MCF 10A (cell line): ENCODE measurements around the gene MUC12. TPM values are rescaled to one million over a fixed set of nuclear protein-coding genes. Genes with fewer than 3 reads are reported as not detected.
"Not testable (repeated sequence)": the region's sequence is repeated elsewhere in the genome, so short reads cannot be mapped to it uniquely, and the experiment has no call there.

ENCODE experiments used
- BruUV-seq: library from RNA; stranded (reverse); fragments of 400-500 nt; replicated peaks from 2 replicates; lab custom pipeline; 2021; lab: Mats Ljungman, UMichigan
- CTCF ChIA-PET: fragments of 300-600 bp; sonication (Branson Sonifier 250); formaldehyde crosslinking; extraction: SDS; loops from one replicate; lab custom pipeline; 2021; ENCODE audit warnings: antibody characterized with exemption, inconsistent platforms; lab: Yijun Ruan, JAX
- POLR2A ChIA-PET: fragments of 300-600, 350-650 bp; sonication (Branson Sonifier 250); formaldehyde crosslinking; extraction: SDS; loops from one replicate; lab custom pipeline; 2020; ENCODE audit warnings: antibody characterized with exemption, inconsistent platforms; lab: Yijun Ruan, JAX
- DNase-seq: peaks from one replicate; pipeline ENCODE4 v3.0.0-alpha.2; 2018; ENCODE audit not compliant: unreplicated experiment
- H3K27ac Mint-ChIP-seq: one replicate; pipeline ENCODE4 v1.8.0; 2022; ENCODE audit warnings: mild to moderate bottlenecking, low read depth, mixed read lengths; ENCODE audit not compliant: unreplicated experiment
- H3K27me3 Mint-ChIP-seq: one replicate; pipeline ENCODE4 v1.8.0; 2022; ENCODE audit warnings: mixed read lengths; ENCODE audit not compliant: insufficient read depth, unreplicated experiment
- H3K36me3 Mint-ChIP-seq: one replicate; pipeline ENCODE4 v1.8.0; 2022; ENCODE audit warnings: mild to moderate bottlenecking, moderate library complexity, mixed read lengths; ENCODE audit not compliant: insufficient read depth, unreplicated experiment
- H3K4me1 Mint-ChIP-seq: one replicate; pipeline ENCODE4 v1.8.0; 2022; ENCODE audit warnings: mixed read lengths; ENCODE audit not compliant: insufficient read depth, unreplicated experiment
- H3K4me3 Mint-ChIP-seq: one replicate; pipeline ENCODE4 v1.8.0; 2022; ENCODE audit warnings: mild to moderate bottlenecking, moderate library complexity, mixed read lengths; ENCODE audit not compliant: unreplicated experiment
- H3K9me3 Mint-ChIP-seq: one replicate; pipeline ENCODE4 v1.8.0; 2022; ENCODE audit warnings: mixed read lengths; ENCODE audit not compliant: unreplicated experiment
- intact Hi-C: fragments of 100-400 bp; cut with micrococcal nuclease; formaldehyde crosslinking; loops from 2 replicates; pipeline ENCODE4 v1.14.1; 2022
- total RNA-seq: library from RNA; stranded (reverse); gene quantifications from 2 replicates; pipeline ENCODE4 v1.2.3, GENCODE V29; 2022
- TF ChIP-seq, protein P1 (sequence below): fragments of 200-600 bp; IDR thresholded peaks from one replicate; pipeline ENCODE4 v1.8.0; 2022; ENCODE audit warnings: antibody characterized with exemption, mild to moderate bottlenecking; ENCODE audit not compliant: unreplicated experiment

Gene MUC12
- total RNA-seq, 1 experiment from 2014 or later = not detected

DNA sequence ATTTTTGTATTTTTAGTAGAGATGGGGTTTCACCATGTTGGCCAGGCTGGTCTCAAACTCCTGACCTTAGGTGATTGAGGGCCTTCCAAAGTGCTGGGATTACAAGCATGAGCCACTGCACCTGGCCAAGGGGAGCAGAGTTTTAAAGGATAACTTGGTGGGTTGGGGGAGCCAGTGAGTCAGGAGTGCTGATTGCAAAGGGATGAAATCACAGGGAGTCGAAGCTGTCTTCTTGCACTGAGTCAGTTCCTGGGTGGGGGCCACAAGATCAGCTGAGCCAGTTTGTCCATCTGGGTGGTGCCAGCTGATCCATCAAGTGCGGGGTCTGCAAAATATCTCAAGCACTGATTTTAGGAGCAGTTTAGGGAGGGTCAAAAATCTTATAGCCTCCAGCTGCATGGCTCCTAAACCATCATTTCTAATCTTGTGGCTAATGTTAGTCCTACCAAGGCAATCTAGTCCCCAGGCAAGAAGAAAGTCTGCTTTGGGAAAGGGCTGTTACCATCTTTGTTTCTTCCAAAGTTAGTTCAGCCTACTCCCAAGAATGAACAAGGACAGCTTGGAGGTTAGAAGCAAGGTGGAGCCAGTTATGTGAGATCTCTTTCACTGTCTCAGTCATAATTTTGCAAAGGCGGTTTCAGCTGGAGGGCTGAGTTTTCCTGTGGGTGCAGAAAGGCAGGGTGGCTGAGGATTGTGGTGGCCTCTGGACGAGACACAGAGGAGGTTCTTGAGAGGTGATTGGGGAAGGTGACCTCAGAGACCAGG, 15.8 kb downstream of the MUC12 start:
- BruUV-seq, H3K4me1 Mint-ChIP-seq, DNase-seq, H3K9me3 Mint-ChIP-seq, H3K27ac Mint-ChIP-seq, H3K27me3 Mint-ChIP-seq, H3K4me3 Mint-ChIP-seq, POLR2A ChIA-PET, H3K36me3 Mint-ChIP-seq, intact Hi-C loops: not testable (repeated sequence)
- CTCF ChIA-PET = interaction anchor here (0.7 kb wide), 1 partner anchor 30 kb away, joined by 3 read pairs; no protein-coding TSS in a partner anchor

DNA sequence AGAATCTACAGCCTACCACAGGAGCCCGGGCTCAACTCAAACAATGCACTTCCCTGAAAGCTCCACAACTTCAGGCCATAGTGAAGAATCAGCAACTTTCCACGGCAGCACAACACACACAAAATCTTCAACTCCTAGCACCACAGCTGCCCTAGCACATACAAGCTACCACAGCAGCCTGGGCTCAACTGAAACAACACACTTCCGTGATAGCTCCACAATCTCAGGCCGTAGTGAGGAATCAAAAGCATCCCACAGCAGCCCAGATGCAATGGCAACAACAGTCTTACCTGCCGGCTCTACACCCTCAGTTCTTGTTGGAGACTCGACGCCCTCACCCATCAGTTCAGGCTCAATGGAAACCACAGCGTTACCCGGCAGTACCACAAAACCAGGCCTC, 22.3 kb downstream of the MUC12 start:
- H3K27me3 Mint-ChIP-seq = no peaks in the 10 kb centered on the region
- ChIA-PET POLR2A (no interaction called here), CTCF (interaction anchor here (0.7 kb wide), 2 partner anchors 29 to 428 kb away, joined by 3 read pairs; no protein-coding TSS in a partner anchor)
- no peak for DNase-seq
- BruUV-seq = no TSS peak
- no peak overlapping the region for H3K27ac Mint-ChIP-seq
- no peaks in the 10 kb centered on the region for H3K36me3 Mint-ChIP-seq
- intact Hi-C loops = no loop called here
- no peaks in the 10 kb centered on the region for H3K9me3 Mint-ChIP-seq
- no peaks in the 10 kb centered on the region for H3K4me1 Mint-ChIP-seq
- TF ChIP-seq, protein P1, sequence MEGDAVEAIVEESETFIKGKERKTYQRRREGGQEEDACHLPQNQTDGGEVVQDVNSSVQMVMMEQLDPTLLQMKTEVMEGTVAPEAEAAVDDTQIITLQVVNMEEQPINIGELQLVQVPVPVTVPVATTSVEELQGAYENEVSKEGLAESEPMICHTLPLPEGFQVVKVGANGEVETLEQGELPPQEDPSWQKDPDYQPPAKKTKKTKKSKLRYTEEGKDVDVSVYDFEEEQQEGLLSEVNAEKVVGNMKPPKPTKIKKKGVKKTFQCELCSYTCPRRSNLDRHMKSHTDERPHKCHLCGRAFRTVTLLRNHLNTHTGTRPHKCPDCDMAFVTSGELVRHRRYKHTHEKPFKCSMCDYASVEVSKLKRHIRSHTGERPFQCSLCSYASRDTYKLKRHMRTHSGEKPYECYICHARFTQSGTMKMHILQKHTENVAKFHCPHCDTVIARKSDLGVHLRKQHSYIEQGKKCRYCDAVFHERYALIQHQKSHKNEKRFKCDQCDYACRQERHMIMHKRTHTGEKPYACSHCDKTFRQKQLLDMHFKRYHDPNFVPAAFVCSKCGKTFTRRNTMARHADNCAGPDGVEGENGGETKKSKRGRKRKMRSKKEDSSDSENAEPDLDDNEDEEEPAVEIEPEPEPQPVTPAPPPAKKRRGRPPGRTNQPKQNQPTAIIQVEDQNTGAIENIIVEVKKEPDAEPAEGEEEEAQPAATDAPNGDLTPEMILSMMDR = no peak
- no peak overlapping the region for H3K4me3 Mint-ChIP-seq

DNA sequence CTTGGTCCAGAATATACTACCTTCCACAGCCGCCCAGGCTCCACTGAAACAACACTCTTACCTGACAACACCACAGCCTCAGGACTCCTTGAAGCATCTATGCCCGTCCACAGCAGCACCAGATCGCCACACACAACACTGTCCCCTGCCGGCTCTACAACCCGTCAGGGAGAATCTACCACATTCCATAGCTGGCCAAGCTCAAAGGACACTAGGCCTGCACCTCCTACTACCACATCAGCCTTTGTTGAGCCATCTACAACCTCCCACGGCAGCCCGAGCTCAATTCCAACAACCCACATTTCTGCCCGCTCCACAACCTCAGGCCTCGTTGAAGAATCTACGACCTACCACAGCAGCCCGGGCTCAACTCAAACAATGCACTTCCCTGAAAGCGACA, 22.9 kb downstream of the MUC12 start:
- H3K27ac Mint-ChIP-seq, H3K9me3 Mint-ChIP-seq, H3K4me1 Mint-ChIP-seq, H3K27me3 Mint-ChIP-seq, BruUV-seq, DNase-seq, POLR2A ChIA-PET, intact Hi-C loops, H3K36me3 Mint-ChIP-seq, H3K4me3 Mint-ChIP-seq: not testable (repeated sequence)
- CTCF ChIA-PET = interaction anchor here (0.7 kb wide), 2 partner anchors 29 to 428 kb away, joined by 3 read pairs; no protein-coding TSS in a partner anchor

DNA sequence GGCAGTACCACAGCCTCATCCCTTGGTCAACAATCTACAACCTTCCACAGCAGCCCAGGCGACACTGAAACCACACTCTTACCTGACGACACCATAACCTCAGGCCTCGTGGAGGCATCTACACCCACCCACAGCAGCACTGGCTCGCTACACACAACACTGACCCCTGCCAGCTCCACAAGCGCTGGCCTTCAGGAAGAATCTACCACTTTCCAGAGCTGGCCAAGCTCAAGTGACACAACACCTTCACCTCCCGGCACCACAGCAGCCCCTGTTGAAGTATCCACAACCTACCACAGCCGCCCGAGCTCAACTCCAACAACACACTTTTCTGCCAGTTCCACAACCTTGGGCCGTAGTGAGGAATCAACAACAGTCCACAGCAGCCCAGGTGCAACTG, 25.3 kb downstream of the MUC12 start:
- DNase-seq, CTCF ChIA-PET, H3K36me3 Mint-ChIP-seq, H3K4me1 Mint-ChIP-seq, BruUV-seq, H3K9me3 Mint-ChIP-seq, H3K4me3 Mint-ChIP-seq, H3K27ac Mint-ChIP-seq, POLR2A ChIA-PET, H3K27me3 Mint-ChIP-seq, intact Hi-C loops: not testable (repeated sequence)

DNA sequence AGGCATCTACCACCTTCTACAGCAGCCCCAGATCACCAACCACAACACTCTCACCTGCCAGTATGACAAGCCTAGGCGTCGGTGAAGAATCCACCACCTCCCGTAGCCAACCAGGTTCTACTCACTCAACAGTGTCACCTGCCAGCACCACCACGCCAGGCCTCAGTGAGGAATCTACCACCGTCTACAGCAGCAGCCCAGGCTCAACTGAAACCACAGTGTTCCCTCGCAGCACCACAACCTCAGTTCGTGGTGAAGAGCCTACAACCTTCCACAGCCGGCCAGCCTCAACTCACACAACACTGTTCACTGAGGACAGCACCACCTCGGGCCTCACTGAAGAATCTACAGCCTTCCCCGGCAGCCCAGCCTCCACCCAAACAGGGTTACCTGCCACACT, 29.2 kb downstream of the MUC12 start:
- H3K36me3 Mint-ChIP-seq, H3K27ac Mint-ChIP-seq, H3K4me3 Mint-ChIP-seq, intact Hi-C loops, H3K27me3 Mint-ChIP-seq, H3K9me3 Mint-ChIP-seq, POLR2A ChIA-PET, H3K4me1 Mint-ChIP-seq, DNase-seq, CTCF ChIA-PET, BruUV-seq: not testable (repeated sequence)

DNA sequence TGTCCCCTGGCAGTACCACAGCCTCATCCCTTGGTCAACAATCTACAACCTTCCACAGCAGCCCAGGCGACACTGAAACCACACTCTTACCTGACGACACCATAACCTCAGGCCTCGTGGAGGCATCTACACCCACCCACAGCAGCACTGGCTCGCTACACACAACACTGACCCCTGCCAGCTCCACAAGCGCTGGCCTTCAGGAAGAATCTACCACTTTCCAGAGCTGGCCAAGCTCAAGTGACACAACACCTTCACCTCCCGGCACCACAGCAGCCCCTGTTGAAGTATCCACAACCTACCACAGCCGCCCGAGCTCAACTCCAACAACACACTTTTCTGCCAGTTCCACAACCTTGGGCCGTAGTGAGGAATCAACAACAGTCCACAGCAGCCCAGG, 30.0 kb downstream of the MUC12 start:
- H3K36me3 Mint-ChIP-seq, H3K9me3 Mint-ChIP-seq, H3K4me3 Mint-ChIP-seq, H3K27me3 Mint-ChIP-seq, BruUV-seq, H3K27ac Mint-ChIP-seq, DNase-seq, H3K4me1 Mint-ChIP-seq, intact Hi-C loops, CTCF ChIA-PET, POLR2A ChIA-PET: not testable (repeated sequence)

DNA sequence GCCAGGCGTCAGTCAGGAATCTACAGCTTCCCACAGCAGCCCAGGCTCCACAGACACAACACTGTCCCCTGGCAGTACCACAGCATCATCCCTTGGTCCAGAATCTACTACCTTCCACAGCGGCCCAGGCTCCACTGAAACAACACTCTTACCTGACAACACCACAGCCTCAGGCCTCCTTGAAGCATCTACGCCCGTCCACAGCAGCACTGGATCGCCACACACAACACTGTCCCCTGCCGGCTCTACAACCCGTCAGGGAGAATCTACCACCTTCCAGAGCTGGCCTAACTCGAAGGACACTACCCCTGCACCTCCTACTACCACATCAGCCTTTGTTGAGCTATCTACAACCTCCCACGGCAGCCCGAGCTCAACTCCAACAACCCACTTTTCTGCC, 30.7 kb downstream of the MUC12 start:
- CTCF ChIA-PET, H3K27me3 Mint-ChIP-seq, POLR2A ChIA-PET, H3K4me3 Mint-ChIP-seq, intact Hi-C loops, BruUV-seq, H3K4me1 Mint-ChIP-seq, DNase-seq, H3K36me3 Mint-ChIP-seq, H3K27ac Mint-ChIP-seq, H3K9me3 Mint-ChIP-seq: not testable (repeated sequence)

DNA sequence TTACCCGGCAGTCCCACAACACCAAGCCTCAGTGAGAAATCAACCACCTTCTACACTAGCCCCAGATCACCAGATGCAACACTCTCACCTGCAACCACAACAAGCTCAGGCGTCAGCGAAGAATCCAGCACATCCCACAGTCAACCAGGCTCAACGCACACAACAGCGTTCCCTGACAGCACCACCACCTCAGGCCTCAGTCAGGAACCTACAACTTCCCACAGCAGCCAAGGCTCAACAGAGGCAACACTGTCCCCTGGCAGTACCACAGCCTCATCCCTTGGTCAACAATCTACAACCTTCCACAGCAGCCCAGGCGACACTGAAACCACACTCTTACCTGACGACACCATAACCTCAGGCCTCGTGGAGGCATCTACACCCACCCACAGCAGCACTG, 33.0 kb downstream of the MUC12 start:
- BruUV-seq, H3K9me3 Mint-ChIP-seq, H3K27ac Mint-ChIP-seq, H3K4me1 Mint-ChIP-seq, CTCF ChIA-PET, DNase-seq, H3K27me3 Mint-ChIP-seq, POLR2A ChIA-PET, intact Hi-C loops, H3K36me3 Mint-ChIP-seq, H3K4me3 Mint-ChIP-seq: not testable (repeated sequence)
